Esophagus muscularis mucosa (tissue), 4 donors: ENCODE results near the gene UBE2QL1.

ENCODE experiments used
- CTCF ChIP-seq, 3 experiments: fragments of 200-600 bp in 2 of 3; fragments of 450-650 bp in 1 of 3; sonication (generic) in 2 of 3; IDR thresholded peaks; one replicate each; pipeline ENCODE4 v1.5.1; 2017 to 2019; ENCODE audit warnings: antibody characterized with exemption in 3 of 3, mild to moderate bottlenecking in 2 of 3, moderate library complexity in 1 of 3
- EP300 ChIP-seq: sonication (generic); formaldehyde crosslinking; IDR thresholded peaks from one replicate; pipeline ENCODE4 v1.6.1; 2017; ENCODE audit warnings: antibody characterized with exemption
- POLR2A ChIP-seq: fragments of 450-650 bp; IDR thresholded peaks from one replicate; pipeline ENCODE4 v1.6.1; 2017; ENCODE audit warnings: antibody characterized with exemption, moderate library complexity, mild to moderate bottlenecking, low read depth
- POLR2AphosphoS5 ChIP-seq, 2 donors: sonication (generic); formaldehyde crosslinking; IDR thresholded peaks; one replicate each; pipeline ENCODE4 v1.6.1; 2017; ENCODE audit warnings: antibody characterized with exemption in 2 of 2

GRCh38 chr5:6484899-6485298 lies 36.2 kb downstream of the UBE2QL1 start:
- TF ChIP-seq CTCF (IDR thresholded peaks at IDR 0.05), result no peak
- no peak for TF ChIP-seq POLR2A
- no peak for TF ChIP-seq EP300
- TF ChIP-seq POLR2AphosphoS5 (IDR thresholded peaks at IDR 0.05), result no peak
